Liver (tissue), 9 donors: ENCODE measurements around the gene GRIK2. TPM values are rescaled to one million over a fixed set of nuclear protein-coding genes. Genes with fewer than 3 reads are reported as not detected.

ENCODE experiments used
- DNase-seq: peaks from one replicate; pipeline ENCODE4 v3.0.0-alpha.2; 2017; ENCODE audit warnings: low spot score
- H3K27ac ChIP-seq, 2 donors: one replicate each; pipeline ENCODE4 v1.7.0; 2013; ENCODE audit warnings: inconsistent platforms in 2 of 2, low read length in 2 of 2, control low read depth in 1 of 2, low read depth in 1 of 2, mild to moderate bottlenecking in 1 of 2
- H3K27me3 ChIP-seq, 4 donors: one replicate each; pipeline versions ENCODE4 v1.6.1 to v1.7.0; 2013; ENCODE audit warnings: low read length in 3 of 4, inconsistent platforms in 1 of 4, mild to moderate bottlenecking in 1 of 4, moderate library complexity in 1 of 4; ENCODE audit not compliant: control insufficient read depth in 4 of 4, insufficient read depth in 4 of 4
- H3K36me3 ChIP-seq, 4 donors: one replicate each; pipeline versions ENCODE4 v1.6.1 to v1.7.0; 2013; ENCODE audit warnings: low read length in 3 of 4, mild to moderate bottlenecking in 3 of 4, low read depth in 1 of 4, moderate library complexity in 1 of 4; ENCODE audit not compliant: control insufficient read depth in 4 of 4, insufficient read depth in 3 of 4
- H3K4me1 ChIP-seq, 4 donors: one replicate each; pipeline versions ENCODE4 v1.6.1 to v1.7.0; 2013; ENCODE audit warnings: low read length in 3 of 4, mild to moderate bottlenecking in 3 of 4, moderate library complexity in 1 of 4; ENCODE audit not compliant: control insufficient read depth in 4 of 4, insufficient read depth in 4 of 4
- H3K4me3 ChIP-seq, 3 donors: one replicate each; pipeline versions ENCODE4 v1.6.1 to v1.7.0; 2013; ENCODE audit warnings: low read length in 3 of 3, control low read depth in 1 of 3, low read depth in 1 of 3, mild to moderate bottlenecking in 1 of 3
- H3K9ac ChIP-seq, 2 donors: one replicate each; pipeline ENCODE4 v1.7.0; 2013; ENCODE audit warnings: low read length in 2 of 2, mild to moderate bottlenecking in 2 of 2, moderate library complexity in 2 of 2, control low read depth in 1 of 2, low read depth in 1 of 2
- H3K9me3 ChIP-seq, 4 donors: one replicate each; pipeline versions ENCODE4 v1.6.1 to v1.7.0; 2013; ENCODE audit warnings: low read length in 3 of 4; ENCODE audit not compliant: control insufficient read depth in 4 of 4
- CTCF ChIP-seq: fragments of 150-350 bp; IDR thresholded peaks from 2 replicates; pipeline ENCODE4 v1.5.1; 2017; ENCODE audit warnings: improper control_type of control experiment, low read depth, low read length; ENCODE audit not compliant: missing input control
- EGR1 ChIP-seq, 2 donors: IDR thresholded peaks; 2 replicates each; pipeline ENCODE4 v1.6.1; 2016 to 2018; ENCODE audit warnings: antibody characterized with exemption in 2 of 2, low read depth in 2 of 2
- FOXA2 ChIP-seq: IDR thresholded peaks from 2 replicates; pipeline ENCODE4 v1.6.1; 2016; ENCODE audit warnings: antibody characterized with exemption
- GABPA ChIP-seq, 2 donors: IDR thresholded peaks in 1 of 2; conservative IDR thresholded peaks in 1 of 2; 2 replicates each; pipeline ENCODE4 v1.6.1; 2016; ENCODE audit warnings: antibody characterized with exemption in 2 of 2, mild to moderate bottlenecking in 1 of 2, moderate library complexity in 1 of 2
- HNF4G ChIP-seq: IDR thresholded peaks from 2 replicates; pipeline ENCODE4 v1.6.1; 2016; ENCODE audit warnings: antibody characterized with exemption
- JUND ChIP-seq, 2 donors: IDR thresholded peaks; 2 replicates each; pipeline ENCODE4 v1.6.1; 2016; ENCODE audit warnings: antibody characterized with exemption in 2 of 2
- MAX ChIP-seq: IDR thresholded peaks from 2 replicates; pipeline ENCODE4 v1.6.1; 2016; ENCODE audit warnings: antibody characterized with exemption
- NR2F2 ChIP-seq: IDR thresholded peaks from 2 replicates; pipeline ENCODE4 v1.6.1; 2016; ENCODE audit warnings: antibody characterized with exemption
- RAD21 ChIP-seq, 2 donors: IDR thresholded peaks; 2 replicates each; pipeline ENCODE4 v1.6.1; 2016; ENCODE audit warnings: antibody characterized with exemption in 2 of 2, mild to moderate bottlenecking in 2 of 2
- RXRA ChIP-seq, 2 donors: IDR thresholded peaks; 2 replicates each; pipeline ENCODE4 v1.6.1; 2017 to 2018; ENCODE audit warnings: antibody characterized with exemption in 2 of 2, mild to moderate bottlenecking in 1 of 2
- SP1 ChIP-seq: IDR thresholded peaks from 2 replicates; pipeline ENCODE4 v1.6.1; 2018; ENCODE audit warnings: antibody characterized with exemption, mild to moderate bottlenecking
- TAF1 ChIP-seq: conservative IDR thresholded peaks from 2 replicates; pipeline ENCODE4 v1.6.1; 2016; ENCODE audit warnings: antibody characterized with exemption, mild to moderate bottlenecking
- WGBS: extraction: QIAGEN DNeasy Blood & Tissue Kit; methylation state at CpG from one replicate; pipeline ENCODE4 v1.1.7; 2013; 5-methylcytosine and 5-hydroxymethylcytosine counted together
- polyA plus RNA-seq, 2 donors: library from polyadenylated mRNA; stranded (reverse) in 1 of 2; unstranded in 1 of 2; fragments of 200-250 nt in 1 of 2; fragments of >200 nt in 1 of 2; fragmentation: Nextera tagmentation in 1 of 2; extraction: Ambion mirVana in 1 of 2; gene quantifications; one replicate each; pipeline versions ENCODE4 v1.2.1 to v1.2.3, GENCODE V29; 2013 to 2015
- total RNA-seq, 2 donors: library from RNA; depleted of rRNA; stranded (reverse); fragments of >200 nt; gene quantifications; one replicate each; pipeline ENCODE4 v1.2.3, GENCODE V29; 2014
- donor health status: healthy.
- donor health status: healthy.
- donor health status: healthy.
- donor health status: healthy.
- donor health status: healthy.

The GRIK2 gene
- total and polyA plus RNA-seq, 4 donors = 0.02 to 0.17 (median 0.05) TPM

GRCh38 chr6:101722471-101722870, 329.0 kb downstream of the GRIK2 start:
- 87% methylated on average over 1 of the region's 1 CpG for WGBS
- H3K4me3 ChIP-seq = no peak overlapping the region
- H3K27ac ChIP-seq = no peak overlapping the region
- H3K27me3 ChIP-seq = no peaks in the 10 kb centered on the region
- no peaks in the 10 kb centered on the region for H3K4me1 ChIP-seq
- H3K9me3 ChIP-seq = no peaks in the 10 kb centered on the region
- TF ChIP-seq SP1 = no peak
- no peak for DNase-seq
- no peak overlapping the region for H3K9ac ChIP-seq
- no peaks in the 10 kb centered on the region for H3K36me3 ChIP-seq

- 77% methylated on average over 1 of the region's 1 CpG for WGBS
- TF ChIP-seq MAX = no peak
- no peak for TF ChIP-seq JUND (IDR thresholded peaks at IDR 0.05)
- TF ChIP-seq TAF1 = no peak
- TF ChIP-seq GABPA (IDR thresholded peaks at IDR 0.05 in 1 of 2, conservative IDR thresholded peaks at IDR 0.05 in 1 of 2) = no peak
- TF ChIP-seq HNF4G = no peak
- no peak for TF ChIP-seq CTCF
- Histone ChIP-seq H3K36me3 (no peaks in the 10 kb centered on the region), H3K4me3 (no peak overlapping the region), H3K9me3 (no peaks in the 10 kb centered on the region), H3K27me3 (no peaks in the 10 kb centered on the region), H3K27ac (no peak overlapping the region), H3K4me1 (no peaks in the 10 kb centered on the region), H3K9ac (no peak overlapping the region)
- DNase-seq = no peak
Measured at GRCh38 chr6:101722991-101723579, 329.6 kb downstream of the GRIK2 start.

- no peak overlapping the region for H3K9ac ChIP-seq
- no peak overlapping the region for H3K27ac ChIP-seq
- H3K36me3 ChIP-seq = no peaks in the 10 kb centered on the region
- 90% methylated on average over 2 of the region's 2 CpGs for WGBS
- no peak overlapping the region for H3K4me3 ChIP-seq
- H3K27me3 ChIP-seq = no peaks in the 10 kb centered on the region
- no peak for DNase-seq
- no peaks in the 10 kb centered on the region for H3K4me1 ChIP-seq
- TF ChIP-seq FOXA2 (no peak), SP1 (no peak), RXRA (IDR thresholded peaks at IDR 0.05) (no peak)
- no peaks in the 10 kb centered on the region for H3K9me3 ChIP-seq
Measured at GRCh38 chr6:101728388-101728787, 334.9 kb downstream of the GRIK2 start.

GRCh38 chr6:101728956-101729355, 335.4 kb downstream of the GRIK2 start:
- TF ChIP-seq HNF4G = no peak
- no peak for TF ChIP-seq RXRA (IDR thresholded peaks at IDR 0.05)
- TF ChIP-seq GABPA (IDR thresholded peaks at IDR 0.05 in 1 of 2, conservative IDR thresholded peaks at IDR 0.05 in 1 of 2) = no peak
- TF ChIP-seq MAX = no peak
- TF ChIP-seq NR2F2 = no peak
- TF ChIP-seq TAF1 = no peak
- TF ChIP-seq JUND (IDR thresholded peaks at IDR 0.05) = no peak
- no peak for TF ChIP-seq RAD21 (IDR thresholded peaks at IDR 0.05)
- no peak for TF ChIP-seq EGR1 (IDR thresholded peaks at IDR 0.05; ENCODE audit: low read depth in 2 of 2)
- TF ChIP-seq SP1 = no peak
- Histone ChIP-seq H3K4me3 (no peak overlapping the region), H3K27me3 (no peaks in the 10 kb centered on the region), H3K27ac (no peak overlapping the region), H3K9me3 (no peaks in the 10 kb centered on the region), H3K9ac (no peak overlapping the region), H3K4me1 (no peaks in the 10 kb centered on the region), H3K36me3 (no peaks in the 10 kb centered on the region)
- DNase-seq = no peak
